WERI-Rb-1 (cell line): ENCODE results near the gene FAM221B.

Source experiments
- DNase-seq: peaks from one replicate; pipeline ENCODE4 v3.0.0-alpha.2; 2020
- H3K27ac ChIP-seq: fragments of 250-450 bp; sonication (Bioruptor Pico); 2 replicates; pipeline ENCODE4 v1.5.1; 2020; ENCODE audit warnings: mild to moderate bottlenecking, moderate library complexity
- H3K27me3 ChIP-seq: fragments of 250-450 bp; sonication (Bioruptor Pico); 2 replicates; pipeline ENCODE4 v1.5.1; 2021; ENCODE audit warnings: mild to moderate bottlenecking, low read depth, moderate library complexity; ENCODE audit not compliant: insufficient read depth, severe bottlenecking
- H3K36me3 ChIP-seq: fragments of 250-450 bp; sonication (Bioruptor Pico); 2 replicates; pipeline ENCODE4 v1.5.1; 2020; ENCODE audit warnings: mild to moderate bottlenecking, moderate library complexity
- H3K4me3 ChIP-seq: 2 replicates; pipeline ENCODE4 v1.5.1; 2011; ENCODE audit warnings: low read depth, mild to moderate bottlenecking, control low read depth, low read length
- H3K9me3 ChIP-seq: fragments of 250-450 bp; sonication (Bioruptor Pico); 2 replicates; pipeline ENCODE4 v1.5.1; 2021; ENCODE audit warnings: mild to moderate bottlenecking, moderate library complexity; ENCODE audit not compliant: severe bottlenecking
- TF ChIP-seq, protein P1 (sequence below): IDR thresholded peaks from 2 replicates; pipeline ENCODE4 v1.5.1; 2011; ENCODE audit warnings: low read depth, mild to moderate bottlenecking, control low read depth, inconsistent platforms, low read length

The FAM221B gene

DNA sequence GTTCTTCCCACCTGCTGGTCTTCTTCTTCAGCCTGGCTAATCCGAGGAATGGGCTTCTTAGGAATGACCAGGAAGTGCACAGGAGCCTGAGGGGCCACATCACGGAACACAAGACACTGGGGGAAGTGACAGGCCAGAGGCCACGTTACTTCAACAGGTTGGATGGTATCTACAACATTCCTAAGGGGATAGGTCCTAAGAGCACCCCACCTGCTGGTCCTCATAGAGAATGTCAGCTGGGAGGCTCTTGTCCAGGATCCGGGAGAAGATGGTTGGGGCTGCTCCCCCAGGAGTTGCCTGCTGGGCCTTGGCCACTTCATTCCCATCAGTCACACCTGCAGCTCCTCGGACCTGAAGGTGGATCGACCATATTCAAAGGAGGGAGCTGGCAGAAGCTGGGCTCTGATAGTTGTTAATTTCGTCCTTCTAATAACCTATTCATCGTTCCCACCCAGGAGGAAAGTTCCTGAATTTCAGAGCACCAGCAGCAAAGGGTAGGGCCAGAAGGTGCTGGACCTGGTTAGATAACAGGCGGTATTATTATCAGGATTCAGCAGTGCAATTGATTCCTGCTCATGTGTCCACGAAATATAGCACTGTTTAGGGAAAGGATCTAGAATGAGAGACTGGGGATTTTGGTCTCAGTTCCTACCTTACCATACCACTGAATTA lies 15.0 kb downstream of the FAM221B start:
- peak; percentile 43 for DNase-seq
- Histone ChIP-seq H3K9me3 (no peaks in the 10 kb centered on the region), H3K27ac (peak overlapping the region; percentile 99), H3K4me3 (peak overlapping the region; percentile 73), H3K36me3 (peaks cover 19% of the 10 kb centered on the region), H3K27me3 (no peaks in the 10 kb centered on the region)
- TF ChIP-seq, protein P1, sequence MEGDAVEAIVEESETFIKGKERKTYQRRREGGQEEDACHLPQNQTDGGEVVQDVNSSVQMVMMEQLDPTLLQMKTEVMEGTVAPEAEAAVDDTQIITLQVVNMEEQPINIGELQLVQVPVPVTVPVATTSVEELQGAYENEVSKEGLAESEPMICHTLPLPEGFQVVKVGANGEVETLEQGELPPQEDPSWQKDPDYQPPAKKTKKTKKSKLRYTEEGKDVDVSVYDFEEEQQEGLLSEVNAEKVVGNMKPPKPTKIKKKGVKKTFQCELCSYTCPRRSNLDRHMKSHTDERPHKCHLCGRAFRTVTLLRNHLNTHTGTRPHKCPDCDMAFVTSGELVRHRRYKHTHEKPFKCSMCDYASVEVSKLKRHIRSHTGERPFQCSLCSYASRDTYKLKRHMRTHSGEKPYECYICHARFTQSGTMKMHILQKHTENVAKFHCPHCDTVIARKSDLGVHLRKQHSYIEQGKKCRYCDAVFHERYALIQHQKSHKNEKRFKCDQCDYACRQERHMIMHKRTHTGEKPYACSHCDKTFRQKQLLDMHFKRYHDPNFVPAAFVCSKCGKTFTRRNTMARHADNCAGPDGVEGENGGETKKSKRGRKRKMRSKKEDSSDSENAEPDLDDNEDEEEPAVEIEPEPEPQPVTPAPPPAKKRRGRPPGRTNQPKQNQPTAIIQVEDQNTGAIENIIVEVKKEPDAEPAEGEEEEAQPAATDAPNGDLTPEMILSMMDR: peak; percentile 72

DNA sequence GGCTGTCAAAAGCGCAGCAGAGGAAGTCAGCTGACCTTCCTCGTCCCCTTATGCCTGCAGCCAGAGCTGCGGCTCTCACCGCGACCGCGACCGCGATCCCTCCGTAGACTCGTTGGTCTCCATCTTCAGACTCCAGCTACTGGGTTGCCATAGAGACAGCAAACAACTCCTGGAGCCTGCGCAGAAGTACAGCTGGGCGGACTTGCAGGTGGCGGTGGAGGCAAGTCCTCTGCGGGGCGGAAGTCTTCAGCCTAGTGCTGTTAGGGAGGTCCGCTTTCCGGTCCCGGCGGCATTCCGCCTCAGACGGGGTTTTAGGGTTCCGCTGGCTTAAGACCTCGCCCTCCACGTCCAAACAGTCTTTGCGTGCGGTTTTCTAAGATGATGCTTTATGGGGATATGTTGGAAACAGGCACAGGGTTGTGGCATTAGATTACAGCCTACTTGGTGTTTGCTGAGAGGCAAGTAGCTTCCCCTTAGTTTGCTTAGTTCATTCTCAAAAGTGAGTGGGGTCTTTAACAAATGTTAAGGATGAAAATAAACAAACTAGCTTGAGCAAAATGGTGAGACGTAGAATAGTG lies 16.4 kb downstream of the FAM221B start, which contains the start of gene SPAG8:
SPAG8 (minus strand) TSS at position 238 of the 578 bp plus-strand sequence; CDS start at position 123, 115 bp downstream.
- Histone ChIP-seq H3K27ac (no peak within 1 kb of the TSS), H3K36me3 (peaks cover 33% of the 10 kb centered on the region)

DNA sequence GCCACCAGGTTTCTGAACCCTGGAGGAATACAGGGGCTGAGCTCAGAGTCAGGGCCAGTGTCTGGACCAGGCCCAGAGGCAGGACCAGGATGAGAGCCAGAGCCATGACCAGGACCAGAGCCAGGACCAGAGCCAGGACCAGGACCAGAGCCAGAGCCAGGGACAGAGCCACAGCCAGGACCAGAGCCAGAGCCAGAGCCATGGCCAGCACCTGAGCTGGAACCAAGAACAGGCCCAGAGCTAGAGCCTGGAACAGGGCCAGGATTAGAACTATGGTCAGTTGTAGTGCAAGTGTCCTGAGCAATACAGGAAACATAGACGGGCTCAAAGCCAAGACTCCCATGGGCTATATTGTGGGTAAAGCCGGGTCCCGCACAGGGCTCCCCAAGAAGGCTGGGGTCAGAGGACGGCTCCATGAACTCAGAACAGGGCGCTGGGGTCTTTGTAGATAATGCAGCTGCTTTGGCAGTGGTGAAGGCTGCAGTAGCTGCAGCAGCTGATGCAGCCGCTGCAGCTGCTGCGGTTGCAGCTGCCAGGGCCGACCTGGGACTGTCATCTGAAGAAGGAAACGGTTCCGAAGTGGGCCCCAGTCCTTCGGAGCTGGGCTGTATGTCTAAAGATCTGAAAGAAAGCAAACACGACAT lies 17.0 kb downstream of the FAM221B start:
- Histone ChIP-seq H3K27me3 (no peaks in the 10 kb centered on the region), H3K9me3 (no peaks in the 10 kb centered on the region), H3K4me3 (peak overlapping the region; percentile 39), H3K27ac (no peak overlapping the region), H3K36me3 (peaks cover 37% of the 10 kb centered on the region)
- TF ChIP-seq, protein P1: no peak
- DNase-seq: no peak

More for the DNA sequence above, 16.4 kb downstream of the FAM221B start, which contains the start of gene SPAG8:
- peak; percentile 95 for DNase-seq
- H3K27me3 ChIP-seq: no peaks in the 10 kb centered on the region
- no peaks in the 10 kb centered on the region for H3K9me3 ChIP-seq
- peak within 1 kb of the TSS; percentile 39 for H3K4me3 ChIP-seq
- TF ChIP-seq, protein P1: no peak

DNA sequence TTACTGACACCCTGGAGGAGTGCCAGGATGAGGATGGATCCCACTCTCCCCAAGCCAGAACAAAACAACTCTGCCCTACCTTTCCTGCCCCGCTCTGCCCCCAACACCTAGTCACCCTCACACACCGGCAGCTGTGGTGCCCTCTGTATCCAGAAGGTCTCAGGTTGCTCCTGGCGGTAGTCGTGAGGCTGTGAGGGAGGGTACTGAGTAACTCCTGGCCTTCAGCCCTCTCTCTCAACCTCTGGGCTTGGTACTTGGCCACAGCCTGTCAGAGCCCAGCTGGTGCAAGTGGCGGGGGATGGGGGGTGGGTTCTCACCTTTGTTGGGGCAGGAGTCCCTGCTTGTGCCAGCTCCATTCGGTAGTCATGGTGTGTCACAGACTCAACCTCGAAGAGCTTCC lies 18.4 kb downstream of the FAM221B start:
- H3K36me3 ChIP-seq: peaks cover 51% of the 10 kb centered on the region
- no peak overlapping the region for H3K27ac ChIP-seq
- no peaks in the 10 kb centered on the region for H3K9me3 ChIP-seq
- no peak for DNase-seq
- TF ChIP-seq, protein P1: no peak
- H3K4me3 ChIP-seq: no peak overlapping the region
- no peaks in the 10 kb centered on the region for H3K27me3 ChIP-seq

DNA sequence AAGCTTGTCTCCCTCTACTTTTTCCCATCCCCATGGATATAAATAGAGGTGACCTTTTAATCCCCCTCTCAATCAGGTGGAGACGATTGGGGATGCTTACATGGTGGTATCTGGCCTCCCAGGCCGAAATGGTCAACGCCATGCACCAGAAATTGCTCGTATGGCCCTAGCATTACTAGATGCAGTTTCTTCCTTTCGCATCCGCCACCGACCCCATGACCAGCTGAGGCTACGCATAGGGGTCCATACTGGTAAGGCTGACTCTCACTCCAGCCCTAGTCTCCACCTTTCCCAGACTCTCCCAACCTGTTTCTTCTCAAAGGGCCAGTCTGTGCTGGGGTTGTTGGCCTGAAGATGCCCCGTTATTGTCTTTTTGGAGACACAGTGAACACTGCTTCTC lies 20.1 kb downstream of the FAM221B start:
- no peak for DNase-seq
- Histone ChIP-seq H3K9me3 (no peaks in the 10 kb centered on the region), H3K27ac (no peak overlapping the region), H3K4me3 (no peak overlapping the region), H3K27me3 (no peaks in the 10 kb centered on the region), H3K36me3 (peaks cover 55% of the 10 kb centered on the region)
- TF ChIP-seq, protein P1: no peak
